Stimulated activated CD8-positive, alpha-beta memory T cell treated with anti-CD3 and anti-CD28 coated beads, Interleukin-4, amount 100 ng/mL, for 24 hours (primary cell): ENCODE results near the gene MAST2.
"Not testable (repeated sequence)": the region's sequence is repeated elsewhere in the genome, so short reads cannot be mapped to it uniquely, and the experiment has no call there.

Experiments used
- DNase-seq: peaks from one replicate; pipeline ENCODE4 v3.0.0-alpha.2; 2020; ENCODE audit warnings: low read depth

The MAST2 gene

DNA sequence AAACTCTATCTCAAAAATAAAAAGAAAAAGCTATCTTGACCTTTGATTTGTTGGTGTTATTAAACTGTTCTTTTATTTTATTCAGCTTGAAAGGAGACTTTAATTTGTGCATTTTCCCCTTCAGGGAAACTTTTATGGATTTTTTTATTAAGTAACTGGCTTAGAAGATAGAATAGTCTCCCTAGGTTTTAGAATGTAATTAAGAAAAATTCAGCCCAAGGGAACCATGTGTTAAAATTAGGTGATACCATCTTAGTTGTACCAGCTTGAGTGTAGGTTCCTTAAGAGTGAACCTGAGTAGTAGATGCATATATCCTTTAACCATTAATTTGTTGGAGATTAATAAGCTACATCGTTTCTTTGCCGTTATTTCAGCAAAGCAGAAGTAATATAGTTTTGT, 11.4 kb downstream of the MAST2 start:
- no peak for DNase-seq

- no peak for DNase-seq
Observed at GRCh38 chr1:45815667-45816458, 12.5 kb downstream of the MAST2 start.

- DNase-seq = no peak
Observed at GRCh38 chr1:45820173-45820572, 16.8 kb downstream of the MAST2 start.

- DNase-seq = no peak
Observed at GRCh38 chr1:45820788-45821187, 17.4 kb downstream of the MAST2 start.

DNA sequence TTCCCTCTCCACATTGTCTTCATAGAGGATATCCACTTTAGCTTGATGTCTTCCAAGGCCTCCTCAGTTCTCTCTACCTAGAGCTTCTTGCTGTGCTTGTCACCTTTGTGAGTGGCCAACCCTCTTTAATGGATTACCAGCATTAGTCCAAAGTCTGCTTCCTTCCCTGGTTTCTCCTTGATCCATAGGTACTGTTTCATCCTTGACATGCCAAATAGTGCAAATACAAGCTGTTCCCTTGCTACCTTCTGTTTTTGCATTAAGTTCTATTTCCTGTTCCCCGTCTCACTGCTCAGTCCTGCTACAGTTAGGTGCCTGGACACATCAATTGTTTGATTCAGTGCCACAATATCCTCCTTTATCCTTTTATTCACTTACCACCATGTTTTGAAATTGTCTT, 19.2 kb downstream of the MAST2 start:
- DNase-seq = no peak

GRCh38 chr1:45824607-45825006, 21.2 kb downstream of the MAST2 start:
- DNase-seq = no peak

- no peak for DNase-seq
Observed at GRCh38 chr1:45827256-45827655, 23.8 kb downstream of the MAST2 start.

DNA sequence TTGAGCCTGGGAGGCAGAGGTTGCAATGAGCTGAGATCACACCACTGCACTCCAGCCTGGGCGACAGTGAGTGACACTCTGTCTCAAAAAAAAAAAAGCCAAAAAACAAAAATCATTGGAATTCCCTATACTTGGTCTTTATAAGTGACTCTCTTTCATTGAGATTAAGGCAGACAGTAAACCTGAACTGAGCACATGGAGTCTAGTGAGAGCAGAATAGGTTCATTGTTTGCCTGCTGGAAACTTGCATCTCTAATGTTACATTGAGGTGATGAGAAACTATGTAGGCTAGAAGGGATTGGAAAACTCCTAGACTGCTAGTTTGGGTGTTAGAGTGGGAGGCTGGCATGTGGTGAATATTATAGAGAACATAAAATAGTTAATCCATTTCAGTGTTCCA, 25.4 kb downstream of the MAST2 start:
- DNase-seq = no peak

DNA sequence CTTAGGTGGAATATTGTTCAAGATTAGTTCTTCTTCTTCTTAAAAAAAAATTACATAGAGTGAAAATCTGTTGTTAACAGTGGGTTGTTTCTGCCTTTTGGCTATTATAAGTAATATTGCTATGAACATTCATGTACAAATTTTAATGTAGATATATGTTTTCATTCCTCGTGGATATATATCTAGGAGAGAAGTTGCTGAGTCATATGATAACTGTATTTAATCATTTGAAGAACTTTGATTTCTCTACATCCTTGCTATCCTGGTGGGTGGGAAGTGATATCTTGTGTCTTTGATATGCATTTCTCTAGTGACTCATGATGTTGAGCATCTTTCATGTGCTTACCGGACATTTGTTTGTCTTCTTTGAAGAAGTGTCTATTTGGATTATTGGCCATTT, 29.9 kb downstream of the MAST2 start:
- DNase-seq = no peak

GRCh38 chr1:45834689-45835088, 31.3 kb downstream of the MAST2 start:
- DNase-seq = no peak

DNA sequence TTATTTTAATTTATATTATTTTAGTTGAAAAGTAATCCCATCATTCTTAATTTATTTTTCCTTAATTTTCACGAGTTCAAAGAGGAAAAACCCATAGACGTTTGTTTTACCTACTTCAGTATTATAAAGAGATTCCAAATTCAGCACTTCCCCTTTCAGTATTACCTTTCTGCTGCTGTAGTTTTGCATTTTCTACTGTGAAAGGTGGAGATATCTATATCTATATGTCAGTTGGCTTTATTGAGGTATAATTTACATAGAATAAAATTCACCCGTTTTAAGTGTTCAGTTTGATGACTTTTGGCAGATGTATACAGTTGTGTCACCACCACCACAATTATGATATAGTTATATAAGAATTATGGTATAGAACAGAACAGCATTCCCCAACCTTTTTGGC, 33.0 kb downstream of the MAST2 start:
- no peak for DNase-seq

- DNase-seq = not testable (repeated sequence)
Observed at GRCh38 chr1:45836861-45837260, 33.4 kb downstream of the MAST2 start.

DNA sequence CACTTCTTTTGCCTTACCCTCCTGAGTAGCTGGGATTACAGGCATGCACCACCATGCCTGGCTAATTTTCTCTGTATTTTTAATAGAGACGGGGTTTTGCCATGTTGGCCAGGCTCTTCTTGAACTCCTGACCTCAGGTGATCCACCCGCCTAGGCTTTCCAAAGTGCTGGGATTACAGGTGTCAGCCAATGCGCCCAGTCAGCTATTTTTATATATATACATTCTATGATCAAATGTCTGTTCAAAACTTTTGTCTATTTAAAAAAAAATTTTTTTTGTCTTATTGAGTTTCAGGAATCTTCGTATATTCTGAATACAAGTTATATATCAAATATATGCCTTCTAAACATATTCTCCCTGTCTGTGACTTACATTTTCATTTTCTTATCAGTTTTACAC, 34.9 kb downstream of the MAST2 start:
- not testable (repeated sequence) for DNase-seq

DNA sequence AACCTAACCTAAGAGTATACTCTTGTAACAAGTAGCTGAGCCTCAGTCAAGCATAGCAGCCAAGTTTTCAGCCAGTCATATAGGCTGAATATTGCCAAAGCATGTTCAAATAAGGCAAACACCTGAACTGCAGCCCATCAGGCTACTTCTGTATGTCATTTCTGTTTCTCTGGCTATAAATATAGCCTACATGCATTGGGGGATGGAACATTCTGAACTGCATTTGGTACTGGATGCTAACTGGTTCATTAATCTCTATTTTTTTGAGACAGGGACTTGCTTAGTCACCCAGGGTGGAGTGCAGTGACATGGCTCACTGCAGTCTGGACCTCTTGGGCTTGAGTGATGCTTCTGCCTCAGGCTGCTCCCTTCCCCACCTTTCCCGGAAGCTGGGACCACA, 37.3 kb downstream of the MAST2 start:
- DNase-seq = no peak

GRCh38 chr1:45842786-45843185, 39.4 kb downstream of the MAST2 start:
- DNase-seq = no peak

- DNase-seq = no peak
Observed at GRCh38 chr1:45843474-45843905, 40.1 kb downstream of the MAST2 start.

- not testable (repeated sequence) for DNase-seq
Observed at GRCh38 chr1:45844000-45844399, 40.6 kb downstream of the MAST2 start.

DNA sequence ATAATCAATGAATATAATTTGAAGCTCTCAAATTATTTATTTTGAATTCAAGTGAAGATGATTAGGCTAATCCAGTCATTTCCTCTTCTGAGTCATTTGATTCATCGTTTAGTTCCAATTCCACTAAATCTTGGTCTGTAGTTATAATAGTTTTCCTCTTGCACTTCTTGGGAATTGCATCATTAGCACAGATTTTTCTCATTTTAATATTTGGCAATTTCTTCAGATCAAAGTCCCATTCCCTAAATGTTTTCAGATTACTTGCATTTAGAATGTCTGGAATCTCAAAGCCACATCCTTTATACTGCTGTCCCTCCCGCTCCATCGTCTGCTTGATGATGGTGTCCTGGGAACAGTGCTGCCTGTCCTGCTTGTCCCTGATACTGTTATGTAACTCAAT, 43.5 kb downstream of the MAST2 start:
- no peak for DNase-seq

- no peak for DNase-seq
Observed at GRCh38 chr1:45848097-45848496, 44.7 kb downstream of the MAST2 start.

- DNase-seq = no peak
Observed at GRCh38 chr1:45848714-45849113, 45.3 kb downstream of the MAST2 start.

- DNase-seq = no peak
Observed at GRCh38 chr1:45850017-45850416, 46.6 kb downstream of the MAST2 start.

DNA sequence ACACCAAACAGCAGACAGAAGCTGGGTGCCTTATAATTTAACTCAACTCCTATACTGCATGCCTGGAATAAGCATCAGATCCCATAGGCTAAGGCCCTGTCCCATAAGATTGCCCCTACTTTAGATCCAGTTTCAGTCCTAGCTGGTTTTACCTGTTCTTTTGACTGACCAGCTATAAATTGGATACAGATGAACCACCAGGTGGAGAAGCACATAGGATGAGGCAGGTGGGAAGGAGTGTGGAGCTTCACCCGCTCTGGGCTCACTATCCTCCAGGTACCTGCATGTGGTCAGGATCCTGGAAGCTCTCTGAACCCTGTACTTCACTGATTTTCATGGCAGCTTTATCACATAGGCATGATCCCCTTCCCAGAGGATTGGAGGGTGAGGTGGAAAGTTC, 51.3 kb downstream of the MAST2 start:
- DNase-seq = no peak

DNA sequence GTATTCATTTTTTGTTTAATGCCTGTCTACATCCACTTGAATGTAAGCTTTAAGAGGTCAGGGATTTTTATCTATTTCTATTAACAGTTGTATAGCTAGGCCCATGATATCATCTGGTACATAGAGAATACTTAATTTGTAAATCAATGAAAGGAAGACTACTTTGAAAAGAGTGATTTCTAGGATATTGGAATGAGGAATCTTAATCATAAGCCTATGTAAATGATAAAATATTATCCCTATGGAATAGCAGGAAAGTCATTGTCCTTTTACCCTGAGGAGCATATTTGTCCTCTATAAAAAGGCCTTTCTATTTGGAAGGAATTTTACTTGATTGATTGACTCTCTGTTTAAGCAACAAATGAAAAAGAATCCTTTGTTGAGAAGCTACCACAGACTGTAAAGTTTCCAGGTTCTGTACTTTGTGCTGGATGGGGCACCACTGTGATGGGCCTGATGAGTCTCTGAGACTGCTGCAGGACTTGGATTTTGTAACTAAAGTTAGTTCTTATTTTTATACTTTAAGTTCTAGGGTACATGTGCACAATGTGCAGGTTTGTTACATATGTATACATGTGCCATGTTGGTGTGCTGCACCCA, 53.8 kb downstream of the MAST2 start:
- DNase-seq = no peak
